ENCODE results near the gene KIF4A. TPM values are rescaled to one million over a fixed set of nuclear protein-coding genes. Genes with fewer than 3 reads are reported as not detected.
"Not testable (repeated sequence)": the region's sequence is repeated elsewhere in the genome, so short reads cannot be mapped to it uniquely, and the experiment has no call there.

KIF4A gene
- 10 to 100 TPM in 1 of 2 donors, 1 to 10 TPM in 1; 8.7 to 33.7 TPM for total RNA-seq

- Histone ChIP-seq H3K36me3 (no peaks in the 10 kb centered on the region), H3K4me3 (peak within 1 kb of the TSS; percentile 51), H3K27ac (no peak within 1 kb of the TSS), H3K27me3 (no peaks in the 10 kb centered on the region), H3K9me3 (no peaks in the 10 kb centered on the region), H3K9ac (ENCODE audit: low read depth in 2 of 2, low read length in 2 of 2) (peak within 1 kb of the TSS; percentile 59 to 60), H3K4me1 (no peaks in the 10 kb centered on the region)
- TF ChIP-seq, protein P1, sequence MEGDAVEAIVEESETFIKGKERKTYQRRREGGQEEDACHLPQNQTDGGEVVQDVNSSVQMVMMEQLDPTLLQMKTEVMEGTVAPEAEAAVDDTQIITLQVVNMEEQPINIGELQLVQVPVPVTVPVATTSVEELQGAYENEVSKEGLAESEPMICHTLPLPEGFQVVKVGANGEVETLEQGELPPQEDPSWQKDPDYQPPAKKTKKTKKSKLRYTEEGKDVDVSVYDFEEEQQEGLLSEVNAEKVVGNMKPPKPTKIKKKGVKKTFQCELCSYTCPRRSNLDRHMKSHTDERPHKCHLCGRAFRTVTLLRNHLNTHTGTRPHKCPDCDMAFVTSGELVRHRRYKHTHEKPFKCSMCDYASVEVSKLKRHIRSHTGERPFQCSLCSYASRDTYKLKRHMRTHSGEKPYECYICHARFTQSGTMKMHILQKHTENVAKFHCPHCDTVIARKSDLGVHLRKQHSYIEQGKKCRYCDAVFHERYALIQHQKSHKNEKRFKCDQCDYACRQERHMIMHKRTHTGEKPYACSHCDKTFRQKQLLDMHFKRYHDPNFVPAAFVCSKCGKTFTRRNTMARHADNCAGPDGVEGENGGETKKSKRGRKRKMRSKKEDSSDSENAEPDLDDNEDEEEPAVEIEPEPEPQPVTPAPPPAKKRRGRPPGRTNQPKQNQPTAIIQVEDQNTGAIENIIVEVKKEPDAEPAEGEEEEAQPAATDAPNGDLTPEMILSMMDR (IDR thresholded peaks at IDR 0.05): no peak
- DNase-seq: peak; percentile 84
- intact Hi-C loops (cut with DNase I): loop anchor here (10.0 kb wide), 1 partner anchor 135 kb away; the partner anchor contains the start of gene GDPD2
Observed at GRCh38 chrX:70289793-70290770, at the start of gene KIF4A, which contains the start of gene PDZD11. TSS of gene KIF4A (plus strand) at chrX:70290104. CDS start at chrX:70290459, 355 bp downstream. TSS of gene PDZD11 (minus strand) at chrX:70289927. CDS start at chrX:70289341, 586 bp downstream.

DNA sequence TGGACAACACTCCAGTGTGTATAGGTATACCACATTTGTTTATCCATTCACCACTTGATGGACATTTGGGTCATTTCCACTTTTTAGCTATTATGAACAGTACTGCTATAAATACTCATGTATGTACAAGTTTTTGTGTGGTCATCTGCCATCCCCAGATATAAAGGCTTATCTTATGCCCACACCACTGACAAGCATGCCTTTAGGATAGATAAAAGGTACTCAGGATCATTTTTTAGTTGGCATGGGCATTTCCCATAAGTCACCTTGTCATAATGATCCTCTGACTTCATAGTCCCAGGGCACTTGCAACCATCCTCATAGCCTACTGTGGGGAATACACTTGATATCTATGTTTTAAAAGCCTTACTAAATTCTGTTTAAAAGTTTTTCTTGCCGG lies 49.2 kb upstream of the KIF4A start:
- Histone ChIP-seq H3K27me3 (no peaks in the 10 kb centered on the region), H3K27ac (no peak overlapping the region), H3K9ac (ENCODE audit: low read depth in 2 of 2, low read length in 2 of 2) (no peak overlapping the region), H3K4me1 (no peaks in the 10 kb centered on the region), H3K9me3 (no peaks in the 10 kb centered on the region), H3K36me3 (no peaks in the 10 kb centered on the region), H3K4me3 (no peak overlapping the region)
- intact Hi-C loops (cut with DNase I): no loop called here
- TF ChIP-seq, protein P1 (IDR thresholded peaks at IDR 0.05): no peak
- DNase-seq: no peak

- no peaks in the 10 kb centered on the region for H3K36me3 ChIP-seq
- H3K27ac ChIP-seq: no peak overlapping the region
- H3K4me1 ChIP-seq: no peaks in the 10 kb centered on the region
- no peak overlapping the region for H3K4me3 ChIP-seq
- no peak for DNase-seq
- no peaks in the 10 kb centered on the region for H3K27me3 ChIP-seq
- intact Hi-C loops (cut with DNase I): no loop called here
- H3K9me3 ChIP-seq: no peaks in the 10 kb centered on the region
- TF ChIP-seq, protein P1 (IDR thresholded peaks at IDR 0.05): no peak
- H3K9ac ChIP-seq (ENCODE audit: low read depth in 2 of 2, low read length in 2 of 2): no peak overlapping the region
Observed at GRCh38 chrX:70241501-70241900, 48.4 kb upstream of the KIF4A start.

GRCh38 chrX:70243601-70244000 lies 46.3 kb upstream of the KIF4A start:
- H3K4me3 ChIP-seq; H3K9ac ChIP-seq (ENCODE audit: low read depth in 2 of 2, low read length in 2 of 2); H3K27ac ChIP-seq; DNase-seq; H3K27me3 ChIP-seq; H3K36me3 ChIP-seq; H3K4me1 ChIP-seq; intact Hi-C loops (cut with DNase I); H3K9me3 ChIP-seq: not testable (repeated sequence)

DNA sequence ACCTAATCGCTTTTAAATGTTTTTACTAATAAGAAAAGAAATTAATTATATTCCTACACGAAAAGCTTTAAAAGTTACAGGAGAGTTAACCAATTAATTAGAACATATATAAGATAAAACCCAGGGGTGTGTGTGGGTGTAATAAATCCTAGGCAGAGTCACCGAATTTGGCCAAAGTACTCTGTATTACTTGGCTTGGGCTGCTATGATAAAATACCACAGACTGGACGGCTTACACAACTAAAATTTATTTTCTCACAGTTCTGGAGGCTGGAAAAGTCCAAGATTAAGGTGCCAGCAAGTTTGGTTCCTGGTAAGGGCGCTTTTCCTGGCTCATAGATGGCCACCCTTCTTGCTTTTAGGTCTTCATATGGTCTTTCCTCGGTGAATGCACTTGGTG lies 45.0 kb upstream of the KIF4A start:
- Histone ChIP-seq H3K9me3 (no peaks in the 10 kb centered on the region), H3K27me3 (no peaks in the 10 kb centered on the region), H3K4me1 (no peaks in the 10 kb centered on the region), H3K27ac (no peak overlapping the region), H3K36me3 (no peaks in the 10 kb centered on the region), H3K9ac (ENCODE audit: low read depth in 2 of 2, low read length in 2 of 2) (no peak overlapping the region), H3K4me3 (no peak overlapping the region)
- no peak for DNase-seq
- intact Hi-C loops (cut with DNase I): no loop called here
- TF ChIP-seq, protein P1 (IDR thresholded peaks at IDR 0.05): no peak

GRCh38 chrX:70247252-70247651 lies 42.7 kb upstream of the KIF4A start:
- intact Hi-C loops (cut with DNase I): no loop called here
- no peak overlapping the region for H3K4me3 ChIP-seq

More at GRCh38 chrX:70247252-70247651, 42.7 kb upstream of the KIF4A start:
- Histone ChIP-seq H3K36me3 (no peaks in the 10 kb centered on the region), H3K4me1 (no peaks in the 10 kb centered on the region), H3K27me3 (no peaks in the 10 kb centered on the region), H3K9me3 (no peaks in the 10 kb centered on the region), H3K27ac (no peak overlapping the region), H3K9ac (ENCODE audit: low read depth in 2 of 2, low read length in 2 of 2) (no peak overlapping the region)
- TF ChIP-seq, protein P1 (IDR thresholded peaks at IDR 0.05): no peak
- no peak for DNase-seq

All from colonic mucosa (tissue), 4 donors.